CD4-positive, alpha-beta T cell (primary cell): Measurements from ENCODE around the gene COBL. TPM values are rescaled to one million over a fixed set of nuclear protein-coding genes. Genes with fewer than 3 reads are reported as not detected.

Experiments used
- ATAC-seq: fragments of 200-7000 bp; cut with Tn5 transposase; one replicate; pipeline ENCODE4 v1.10.0; 2022; ENCODE audit warnings: mild to moderate bottlenecking; ENCODE audit not compliant: poor library complexity
- CTCF ChIA-PET: fragments of 350-600 bp; sonication (Branson Sonifier 250); formaldehyde crosslinking; loops from one replicate; lab custom pipeline; 2021; ENCODE audit warnings: antibody characterized with exemption, inconsistent platforms; lab: Charles Lee
- POLR2A ChIA-PET: fragments of 350-600 bp; sonication (Branson Sonifier 250); formaldehyde crosslinking; loops from one replicate; lab custom pipeline; 2021; ENCODE audit warnings: antibody characterized with exemption, inconsistent platforms; lab: Charles Lee
- DNase-seq, 14 experiments: peaks; one replicate each; pipeline ENCODE4 v3.0.0-alpha.2; 2013 to 2020; ENCODE audit warnings: mixed read lengths in 2 of 14
- H3K27ac ChIP-seq, 2 donors: one replicate each; pipeline versions ENCODE4 v1.5.1 to v1.7.0; 2013; ENCODE audit warnings: low read length in 2 of 2, low read depth in 1 of 2, mild to moderate bottlenecking in 1 of 2
- H3K27me3 ChIP-seq, 2 experiments: 1 replicate in 1 of 2; 2 replicates in 1 of 2; pipeline versions ENCODE4 v1.6.1 to v1.7.0; 2013; ENCODE audit warnings: low read length in 2 of 2, control low read depth in 1 of 2, mild to moderate bottlenecking in 1 of 2, moderate library complexity in 1 of 2; ENCODE audit not compliant: insufficient read depth in 2 of 2, control insufficient read depth in 1 of 2
- H3K36me3 ChIP-seq: one replicate; pipeline ENCODE4 v1.6.1; 2013; ENCODE audit warnings: low read length, control low read depth; ENCODE audit not compliant: insufficient read depth
- H3K4me1 ChIP-seq: one replicate; pipeline ENCODE4 v1.6.1; 2013; ENCODE audit warnings: low read length, control low read depth; ENCODE audit not compliant: insufficient read depth
- H3K4me3 ChIP-seq: one replicate; pipeline ENCODE4 v1.5.1; 2013; ENCODE audit warnings: mild to moderate bottlenecking, low read length, moderate library complexity
- H3K9me3 ChIP-seq, 2 experiments: 1 replicate in 1 of 2; 2 replicates in 1 of 2; pipeline versions ENCODE4 v1.6.1 to v1.7.0; 2013; ENCODE audit warnings: low read length in 2 of 2, mild to moderate bottlenecking in 2 of 2, control low read depth in 1 of 2, moderate library complexity in 1 of 2; ENCODE audit not compliant: control insufficient read depth in 1 of 2, insufficient read depth in 1 of 2
- H3K27ac Mint-ChIP-seq: one replicate; pipeline ENCODE4 v1.8.0; 2020; ENCODE audit warnings: mixed read lengths
- H3K27me3 Mint-ChIP-seq: one replicate; pipeline ENCODE4 v1.8.0; 2021; ENCODE audit warnings: mixed read lengths
- H3K36me3 Mint-ChIP-seq: one replicate; pipeline ENCODE4 v1.8.0; 2021; ENCODE audit warnings: low read depth, mixed read lengths
- H3K4me1 Mint-ChIP-seq: one replicate; pipeline ENCODE4 v1.8.0; 2021; ENCODE audit warnings: low read depth, mixed read lengths
- H3K4me3 Mint-ChIP-seq: one replicate; pipeline ENCODE4 v1.8.0; 2020; ENCODE audit warnings: mild to moderate bottlenecking, mixed read lengths
- H3K9me3 Mint-ChIP-seq: one replicate; pipeline ENCODE4 v1.8.0; 2020; ENCODE audit warnings: mixed read lengths
- intact Hi-C, 2 experiments: fragments of 100-400 bp; cut with DNase I in 1 of 2; cut with micrococcal nuclease in 1 of 2; formaldehyde crosslinking; loops; one replicate each; pipeline versions ENCODE4 v1.15.1 to v1.9.0; 2023 to 2025; cut with DNase I, micrococcal nuclease
- total RNA-seq, 174 experiments: library from RNA in 2 of 174; stranded (reverse) in 2 of 174; gene quantifications; one replicate each; pipeline ENCODE4 v1.2.3 and lab custom pipeline; 2021 to 2026
- TF ChIP-seq, protein P1 (sequence below): fragments of 200-600 bp; IDR thresholded peaks from one replicate; pipeline ENCODE4 v1.8.0; 2022; ENCODE audit warnings: antibody characterized with exemption, mild to moderate bottlenecking

The COBL gene
- total RNA-seq, 2 experiments from 2014 or later, result not detected

DNA sequence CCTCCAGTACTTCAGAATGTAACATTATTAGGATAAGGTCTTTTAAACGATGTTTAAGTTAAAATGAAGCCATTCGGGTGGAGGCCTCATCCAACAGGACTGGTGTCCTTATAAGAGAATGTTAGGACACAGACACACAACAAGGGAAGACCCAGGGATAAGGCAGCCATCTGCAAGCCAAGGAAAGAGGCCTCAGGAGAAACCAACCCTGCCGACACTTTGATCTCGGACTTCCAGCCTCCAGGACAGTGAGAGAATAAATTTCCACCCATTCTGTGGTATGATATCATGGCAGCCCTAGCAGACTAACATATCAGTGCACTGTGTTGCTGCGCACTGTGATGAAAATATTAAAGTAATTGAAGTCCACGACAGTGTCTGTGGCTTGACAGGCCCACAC lies 250.8 kb downstream of the COBL start:
- no peak overlapping the region for H3K27ac Mint-ChIP-seq
- H3K36me3 Mint-ChIP-seq, result no peaks in the 10 kb centered on the region
- no peaks in the 10 kb centered on the region for H3K4me1 Mint-ChIP-seq
- intact Hi-C loops, result loop anchor here (2.0 to 10.0 kb wide), 4 partner anchors 369 to 971 kb away; a partner anchor contains a TSS
- POLR2A ChIA-PET, result no interaction called here
- DNase-seq (no peak), ATAC-seq (no peak)
- CTCF ChIA-PET, result no interaction called here
- Histone ChIP-seq H3K4me1 (no peaks in the 10 kb centered on the region), H3K27ac (no peak overlapping the region), H3K4me3 (no peak overlapping the region), H3K27me3 (no peaks in the 10 kb centered on the region), H3K9me3 (no peaks in the 10 kb centered on the region), H3K36me3 (no peaks in the 10 kb centered on the region)
- no peaks in the 10 kb centered on the region for H3K9me3 Mint-ChIP-seq
- TF ChIP-seq, protein P1, sequence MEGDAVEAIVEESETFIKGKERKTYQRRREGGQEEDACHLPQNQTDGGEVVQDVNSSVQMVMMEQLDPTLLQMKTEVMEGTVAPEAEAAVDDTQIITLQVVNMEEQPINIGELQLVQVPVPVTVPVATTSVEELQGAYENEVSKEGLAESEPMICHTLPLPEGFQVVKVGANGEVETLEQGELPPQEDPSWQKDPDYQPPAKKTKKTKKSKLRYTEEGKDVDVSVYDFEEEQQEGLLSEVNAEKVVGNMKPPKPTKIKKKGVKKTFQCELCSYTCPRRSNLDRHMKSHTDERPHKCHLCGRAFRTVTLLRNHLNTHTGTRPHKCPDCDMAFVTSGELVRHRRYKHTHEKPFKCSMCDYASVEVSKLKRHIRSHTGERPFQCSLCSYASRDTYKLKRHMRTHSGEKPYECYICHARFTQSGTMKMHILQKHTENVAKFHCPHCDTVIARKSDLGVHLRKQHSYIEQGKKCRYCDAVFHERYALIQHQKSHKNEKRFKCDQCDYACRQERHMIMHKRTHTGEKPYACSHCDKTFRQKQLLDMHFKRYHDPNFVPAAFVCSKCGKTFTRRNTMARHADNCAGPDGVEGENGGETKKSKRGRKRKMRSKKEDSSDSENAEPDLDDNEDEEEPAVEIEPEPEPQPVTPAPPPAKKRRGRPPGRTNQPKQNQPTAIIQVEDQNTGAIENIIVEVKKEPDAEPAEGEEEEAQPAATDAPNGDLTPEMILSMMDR, result no peak
- H3K27me3 Mint-ChIP-seq, result no peaks in the 10 kb centered on the region
- H3K4me3 Mint-ChIP-seq, result no peak overlapping the region

DNA sequence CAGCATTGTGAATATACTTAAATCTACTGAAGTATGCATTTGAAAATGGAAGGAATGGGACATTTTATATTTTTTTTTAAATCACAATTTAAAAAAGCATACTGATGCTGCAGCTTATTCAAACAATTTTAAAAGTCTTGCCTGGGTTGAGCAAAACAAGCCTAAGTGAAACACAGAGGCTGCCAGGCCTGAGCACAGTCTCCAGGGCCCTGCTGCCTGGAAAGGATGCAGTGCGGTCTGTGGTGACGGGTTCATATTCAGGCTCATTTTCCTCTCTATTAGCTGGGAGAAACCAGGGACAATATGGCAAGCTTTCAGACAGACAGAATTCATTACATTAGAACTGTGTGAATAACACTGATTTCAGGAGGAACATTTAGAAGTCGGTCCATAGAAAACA lies 251.9 kb downstream of the COBL start:
- intact Hi-C loops, result loop anchor here in 1 of 2 experiments (10.0 kb wide), 1 partner anchor 450 kb away; no protein-coding TSS in a partner anchor
- Mint-ChIP-seq H3K4me3 (no peak overlapping the region), H3K27ac (no peak overlapping the region), H3K4me1 (no peaks in the 10 kb centered on the region), H3K27me3 (no peaks in the 10 kb centered on the region), H3K9me3 (no peaks in the 10 kb centered on the region), H3K36me3 (no peaks in the 10 kb centered on the region)
- ATAC-seq, result no peak
- DNase-seq, result no peak
- H3K4me3 ChIP-seq, result no peak overlapping the region
- H3K27me3 ChIP-seq, result no peaks in the 10 kb centered on the region
- no peaks in the 10 kb centered on the region for H3K4me1 ChIP-seq
- H3K36me3 ChIP-seq, result no peaks in the 10 kb centered on the region
- POLR2A ChIA-PET, result no interaction called here
- CTCF ChIA-PET, result interaction anchor here (1.1 kb wide), 1 partner anchor 12 kb away, joined by 3 read pairs; no protein-coding TSS in a partner anchor
- H3K9me3 ChIP-seq, result no peaks in the 10 kb centered on the region
- no peak overlapping the region for H3K27ac ChIP-seq
- TF ChIP-seq, protein P1, result no peak

DNA sequence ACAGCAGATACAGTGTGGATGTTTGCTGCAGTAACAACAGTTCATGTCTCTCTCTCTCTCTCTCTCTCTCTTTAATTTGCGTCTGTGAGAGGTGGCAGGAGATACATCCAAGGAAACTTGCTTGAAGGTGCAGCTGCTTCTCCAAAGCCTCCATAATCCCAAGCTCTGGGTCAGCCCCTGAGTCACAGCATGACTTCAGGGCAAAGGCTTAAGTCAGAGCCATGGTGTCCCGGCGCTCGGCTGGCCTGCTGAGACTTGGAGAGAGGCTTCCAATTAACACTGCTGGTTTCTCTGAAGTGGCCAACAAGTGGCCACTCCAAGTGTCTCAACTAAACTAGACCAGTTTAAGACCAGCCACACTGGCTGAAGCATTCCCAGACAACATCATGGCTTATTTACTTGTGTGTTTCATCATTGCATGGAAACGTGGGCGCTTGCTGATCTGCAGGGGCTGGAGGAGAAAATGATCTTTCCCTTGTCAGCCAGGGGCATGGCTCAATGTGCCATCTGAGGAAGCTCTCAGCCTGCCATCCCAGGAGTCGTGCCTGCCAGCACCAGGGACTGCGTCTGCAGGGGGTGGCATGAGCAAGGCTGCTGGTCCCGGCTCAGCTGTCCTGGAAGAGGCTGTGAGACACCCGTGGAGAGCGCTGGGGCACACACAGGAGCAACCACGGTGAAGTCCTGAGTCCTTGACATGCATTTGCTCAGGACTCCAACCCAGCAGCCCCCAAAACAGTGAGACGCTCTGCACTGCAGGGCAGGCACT lies 254.2 kb downstream of the COBL start:
- Histone ChIP-seq H3K9me3 (no peaks in the 10 kb centered on the region), H3K27ac (no peak overlapping the region), H3K27me3 (no peaks in the 10 kb centered on the region), H3K36me3 (no peaks in the 10 kb centered on the region), H3K4me3 (no peak overlapping the region), H3K4me1 (no peaks in the 10 kb centered on the region)
- H3K9me3 Mint-ChIP-seq, result no peaks in the 10 kb centered on the region
- POLR2A ChIA-PET, result no interaction called here
- intact Hi-C loops, result loop anchor here in 1 of 2 experiments (10.0 kb wide), 1 partner anchor 448 kb away; no protein-coding TSS in a partner anchor
- no peak for DNase-seq
- CTCF ChIA-PET, result no interaction called here
- TF ChIP-seq, protein P1, result no peak
- H3K27me3 Mint-ChIP-seq, result no peaks in the 10 kb centered on the region
- H3K36me3 Mint-ChIP-seq, result no peaks in the 10 kb centered on the region
- no peak overlapping the region for H3K4me3 Mint-ChIP-seq
- ATAC-seq, result no peak
- H3K27ac Mint-ChIP-seq, result no peak overlapping the region
- H3K4me1 Mint-ChIP-seq, result no peaks in the 10 kb centered on the region
